ENCODE data around the gene PSMF1. TPM values are rescaled to one million over a fixed set of nuclear protein-coding genes. Genes with fewer than 3 reads are reported as not detected.
A peak's percentile ranks its signal among the peaks of the same experiment; 100 is the strongest.

PSMF1 gene
- total and polyA plus RNA-seq, 2 of the 13 experiments (the other 11 are each of a cell fraction or from before 2014, with no cell fraction given), result 82.5 to 86.0 TPM

- TF ChIP-seq ETS1 (CRISPR knock-in tag; IDR thresholded peaks at IDR 0.05) (peak; percentile 95), TAF15 (IDR thresholded peaks at IDR 0.05; ENCODE audit: low read depth, low read length, poor library complexity, severe bottlenecking) (no peak), ZNF629 (CRISPR knock-in tag; conservative IDR thresholded peaks at IDR 0.05) (peak; percentile 93), TRIM22 (IDR thresholded peaks at IDR 0.05) (no peak), SOX6 (IDR thresholded peaks at IDR 0.05) (no peak), SOX6 (CRISPR knock-in tag; IDR thresholded peaks at IDR 0.05) (peak; percentile 92), ZNF235 (CRISPR knock-in tag; IDR thresholded peaks at IDR 0.05; ENCODE audit: borderline replicate concordance) (peak; percentile 93; the same call in 1 of the 2 replicates), ZNF891 (CRISPR knock-in tag; IDR thresholded peaks at IDR 0.05) (peak; percentile 98), U2AF1 (optimal IDR thresholded peaks at IDR 0.05; ENCODE audit: low read depth, low read length) (peak; percentile 72), ZNF605 (CRISPR knock-in tag; IDR thresholded peaks at IDR 0.05) (peak; percentile 95), CHD4 (IDR thresholded peaks at IDR 0.05; ENCODE audit: borderline replicate concordance, low read length) (0 out of 2 replicates have a peak, but pooled peaks have one; percentile 39), ELF1 (CRISPR knock-in tag; IDR thresholded peaks at IDR 0.05) (peak; percentile 99), KLF6 (CRISPR knock-in tag; IDR thresholded peaks at IDR 0.05) (peak; percentile 99), GABPA (IDR thresholded peaks at IDR 0.05; ENCODE audit: low read depth, low read length) (peak; percentile 98), GABPA (CRISPR knock-in tag; IDR thresholded peaks at IDR 0.05; ENCODE audit: low read depth) (peak; percentile 98), ZNF234 (CRISPR knock-in tag; conservative IDR thresholded peaks at IDR 0.05) (no peak), TCF12 (IDR thresholded peaks at IDR 0.05) (no peak), TCF12 (CRISPR knock-in tag; IDR thresholded peaks at IDR 0.05) (peak; percentile 94), ZFP82 (CRISPR knock-in tag; IDR thresholded peaks at IDR 0.05; ENCODE audit: borderline replicate concordance) (peak; percentile 82; the same call in 1 of the 2 replicates), MED13 (CRISPR knock-in tag; IDR thresholded peaks at IDR 0.05) (peak; percentile 94), ZSCAN29 (CRISPR knock-in tag; conservative IDR thresholded peaks at IDR 0.05) (peak; percentile 78; the same call in 1 of the 2 replicates), RAD51 (IDR thresholded peaks at IDR 0.05; ENCODE audit: borderline replicate concordance) (no peak), ZNF747 (CRISPR knock-in tag; IDR thresholded peaks at IDR 0.05; ENCODE audit: borderline replicate concordance) (peak; percentile 99), ZBTB26 (CRISPR knock-in tag; IDR thresholded peaks at IDR 0.05; ENCODE audit: borderline replicate concordance) (peak; percentile 94), ZNF850 (CRISPR knock-in tag; conservative IDR thresholded peaks at IDR 0.05) (no peak; the same call in 1 of the 2 replicates), MTERF4 (CRISPR knock-in tag; IDR thresholded peaks at IDR 0.05) (peak; percentile 84)
These were observed at the start of gene PSMF1 (continued) for GRCh38 chr20:1118336-1119127.
